ENCODE measurements around the gene EML1.

EML1 gene

GRCh38 chr14:99875836-99876235 is 82.6 kb downstream of the EML1 start:
- Mint-ChIP-seq H3K27me3 (peaks cover 24% of the 10 kb centered on the region), H3K9me3 (no peaks in the 10 kb centered on the region), H3K4me1 (no peaks in the 10 kb centered on the region), H3K4me3 (no peak overlapping the region), H3K36me3 (peaks cover 2% of the 10 kb centered on the region), H3K27ac (no peak overlapping the region)

GRCh38 chr14:99876406-99876805 is 83.2 kb downstream of the EML1 start:
- Mint-ChIP-seq H3K27me3 (peaks cover 26% of the 10 kb centered on the region), H3K27ac (no peak overlapping the region), H3K4me1 (no peaks in the 10 kb centered on the region), H3K36me3 (peaks cover 2% of the 10 kb centered on the region), H3K9me3 (no peaks in the 10 kb centered on the region), H3K4me3 (no peak overlapping the region)

GRCh38 chr14:99878563-99878962 is 85.3 kb downstream of the EML1 start:
- H3K4me3 Mint-ChIP-seq: no peak overlapping the region
- no peak overlapping the region for H3K27ac Mint-ChIP-seq
- peaks cover 24% of the 10 kb centered on the region for H3K27me3 Mint-ChIP-seq
- no peaks in the 10 kb centered on the region for H3K9me3 Mint-ChIP-seq
- H3K36me3 Mint-ChIP-seq: peaks cover 2% of the 10 kb centered on the region
- no peaks in the 10 kb centered on the region for H3K4me1 Mint-ChIP-seq

GRCh38 chr14:99879401-99880295 is 86.4 kb downstream of the EML1 start:
- Mint-ChIP-seq H3K27me3 (peaks cover 21% of the 10 kb centered on the region), H3K4me3 (no peak overlapping the region), H3K27ac (no peak overlapping the region), H3K4me1 (no peaks in the 10 kb centered on the region), H3K36me3 (peaks cover 2% of the 10 kb centered on the region), H3K9me3 (no peaks in the 10 kb centered on the region)

DNA sequence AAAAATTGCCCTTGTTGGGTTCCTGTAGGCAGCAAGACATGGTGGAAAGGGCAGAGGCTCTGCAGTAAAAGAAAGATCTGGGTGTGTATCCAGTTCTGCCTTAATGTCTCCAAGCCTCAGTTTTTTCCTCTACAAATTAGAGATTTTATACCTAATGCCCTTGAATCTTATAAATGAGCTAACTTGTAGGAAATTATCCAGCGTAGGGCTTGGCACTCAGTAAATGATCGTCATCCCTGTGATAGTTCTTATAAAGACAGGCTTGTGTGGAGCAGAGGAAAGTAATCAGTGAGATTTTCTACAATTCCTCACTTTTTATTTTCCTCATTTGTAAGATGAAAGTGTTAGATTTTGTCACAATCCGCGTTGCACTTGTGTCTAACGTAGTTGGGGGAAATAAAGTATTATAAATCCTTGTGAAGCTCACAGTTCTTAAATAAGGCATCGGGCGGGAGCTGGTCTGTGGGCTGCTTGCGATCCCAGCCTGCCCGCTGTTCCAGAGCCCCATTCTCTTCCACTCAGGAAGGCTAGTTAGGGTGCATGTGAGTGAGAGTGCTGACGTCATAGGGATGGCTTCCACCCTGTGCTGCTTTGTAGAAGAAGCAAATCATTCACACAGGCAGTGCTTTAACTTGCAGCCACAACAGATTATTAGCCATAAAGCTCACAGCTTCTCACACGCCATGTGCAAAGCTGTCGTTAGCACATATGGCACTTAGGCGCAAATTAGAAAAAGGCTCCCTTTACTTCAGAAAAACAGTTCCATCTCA is 87.6 kb downstream of the EML1 start:
- Mint-ChIP-seq H3K36me3 (peaks cover 2% of the 10 kb centered on the region), H3K9me3 (no peaks in the 10 kb centered on the region), H3K27me3 (peaks cover 20% of the 10 kb centered on the region), H3K4me1 (no peaks in the 10 kb centered on the region), H3K4me3 (no peak overlapping the region), H3K27ac (no peak overlapping the region)

GRCh38 chr14:99883866-99884650 is 90.8 kb downstream of the EML1 start:
- no peaks in the 10 kb centered on the region for H3K36me3 Mint-ChIP-seq

GRCh38 chr14:99884834-99885648 is 91.8 kb downstream of the EML1 start:
- H3K4me1 Mint-ChIP-seq: no peaks in the 10 kb centered on the region
- H3K4me3 Mint-ChIP-seq: no peak overlapping the region
- H3K9me3 Mint-ChIP-seq: no peaks in the 10 kb centered on the region
- H3K27ac Mint-ChIP-seq: no peak overlapping the region
- peaks cover 7% of the 10 kb centered on the region for H3K27me3 Mint-ChIP-seq
- no peaks in the 10 kb centered on the region for H3K36me3 Mint-ChIP-seq

More at GRCh38 chr14:99883866-99884650, 90.8 kb downstream of the EML1 start:
- H3K9me3 Mint-ChIP-seq: no peaks in the 10 kb centered on the region
- H3K4me1 Mint-ChIP-seq: no peaks in the 10 kb centered on the region
- no peak overlapping the region for H3K4me3 Mint-ChIP-seq
- peaks cover 7% of the 10 kb centered on the region for H3K27me3 Mint-ChIP-seq
- no peak overlapping the region for H3K27ac Mint-ChIP-seq

DNA sequence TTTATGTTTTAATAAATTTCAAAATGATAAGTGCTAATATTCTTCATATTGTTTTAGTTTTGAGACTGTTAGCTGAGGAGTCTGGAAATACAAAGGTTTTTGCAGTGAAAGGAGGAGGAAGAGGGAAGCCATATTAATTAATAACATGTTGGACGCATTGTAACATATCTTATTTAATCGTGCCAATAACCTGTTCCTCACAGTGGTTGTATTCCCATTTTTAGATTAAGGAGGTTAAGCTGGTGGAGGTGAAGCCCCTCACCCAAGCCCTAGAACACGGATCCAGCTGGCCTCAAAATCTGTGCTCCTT is 92.4 kb downstream of the EML1 start:
- Mint-ChIP-seq H3K4me3 (no peak overlapping the region), H3K4me1 (no peaks in the 10 kb centered on the region), H3K36me3 (no peaks in the 10 kb centered on the region), H3K27ac (no peak overlapping the region), H3K9me3 (no peaks in the 10 kb centered on the region), H3K27me3 (peaks cover 7% of the 10 kb centered on the region)

- H3K9me3 Mint-ChIP-seq: no peaks in the 10 kb centered on the region
- H3K4me1 Mint-ChIP-seq: no peaks in the 10 kb centered on the region
- no peak overlapping the region for H3K27ac Mint-ChIP-seq
- no peak overlapping the region for H3K4me3 Mint-ChIP-seq
- no peaks in the 10 kb centered on the region for H3K36me3 Mint-ChIP-seq
- H3K27me3 Mint-ChIP-seq: peaks cover 2% of the 10 kb centered on the region
Measured at GRCh38 chr14:99887407-99887806, 94.2 kb downstream of the EML1 start.

DNA sequence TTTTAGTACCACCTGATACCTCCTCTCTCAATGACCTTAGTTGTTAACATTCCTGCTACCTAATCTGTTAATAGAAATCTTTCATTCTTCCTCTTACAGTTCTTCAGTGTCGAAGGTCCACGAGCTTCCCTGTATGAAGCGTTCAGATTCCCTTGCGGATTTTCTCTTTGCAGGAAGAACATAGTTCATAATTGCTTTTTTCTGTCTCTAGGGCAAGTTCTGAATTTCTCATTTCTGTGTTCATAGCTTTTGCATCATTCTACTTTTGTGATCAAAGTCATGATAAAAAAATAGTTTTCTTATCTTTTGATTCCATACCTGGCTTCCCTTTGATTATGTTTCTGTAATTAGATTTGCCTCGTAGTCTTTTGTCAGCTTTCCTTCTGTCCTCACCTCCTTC is 94.9 kb downstream of the EML1 start:
- peaks cover 3% of the 10 kb centered on the region for H3K27me3 Mint-ChIP-seq
- H3K4me3 Mint-ChIP-seq: no peak overlapping the region
- H3K4me1 Mint-ChIP-seq: no peaks in the 10 kb centered on the region
- no peaks in the 10 kb centered on the region for H3K36me3 Mint-ChIP-seq
- H3K9me3 Mint-ChIP-seq: no peaks in the 10 kb centered on the region
- no peak overlapping the region for H3K27ac Mint-ChIP-seq

GRCh38 chr14:99889268-99889667 is 96.1 kb downstream of the EML1 start:
- Mint-ChIP-seq H3K4me1 (no peaks in the 10 kb centered on the region), H3K27ac (no peak overlapping the region)

GRCh38 chr14:99891266-99891665 is 98.1 kb downstream of the EML1 start:
- H3K4me3 Mint-ChIP-seq: no peak overlapping the region
- no peaks in the 10 kb centered on the region for H3K4me1 Mint-ChIP-seq
- H3K27me3 Mint-ChIP-seq: peaks cover 1% of the 10 kb centered on the region
- no peaks in the 10 kb centered on the region for H3K9me3 Mint-ChIP-seq
- no peaks in the 10 kb centered on the region for H3K36me3 Mint-ChIP-seq
- no peak overlapping the region for H3K27ac Mint-ChIP-seq

More at GRCh38 chr14:99889268-99889667, 96.1 kb downstream of the EML1 start:
- Mint-ChIP-seq H3K27me3 (peaks cover 3% of the 10 kb centered on the region), H3K9me3 (no peaks in the 10 kb centered on the region), H3K4me3 (no peak overlapping the region), H3K36me3 (no peaks in the 10 kb centered on the region)

GRCh38 chr14:99891900-99892299 is 98.7 kb downstream of the EML1 start:
- Mint-ChIP-seq H3K9me3 (no peaks in the 10 kb centered on the region), H3K27me3 (peaks cover 1% of the 10 kb centered on the region), H3K4me3 (no peak overlapping the region), H3K27ac (no peak overlapping the region), H3K36me3 (no peaks in the 10 kb centered on the region), H3K4me1 (no peaks in the 10 kb centered on the region)

GRCh38 chr14:99892406-99892805 is 99.2 kb downstream of the EML1 start:
- Mint-ChIP-seq H3K36me3 (no peaks in the 10 kb centered on the region), H3K9me3 (no peaks in the 10 kb centered on the region), H3K27me3 (peaks cover 1% of the 10 kb centered on the region), H3K27ac (no peak overlapping the region), H3K4me1 (no peaks in the 10 kb centered on the region), H3K4me3 (no peak overlapping the region)

- Mint-ChIP-seq H3K4me3 (no peak overlapping the region), H3K36me3 (no peaks in the 10 kb centered on the region), H3K4me1 (no peaks in the 10 kb centered on the region), H3K9me3 (no peaks in the 10 kb centered on the region), H3K27me3 (peaks cover 6% of the 10 kb centered on the region), H3K27ac (no peak overlapping the region)
Measured at GRCh38 chr14:99896361-99896760, 103.1 kb downstream of the EML1 start.
